Thoracic aorta (tissue), 2 donors: ENCODE data around the gene TTC39B. TPM values are rescaled to one million over a fixed set of nuclear protein-coding genes. Genes with fewer than 3 reads are reported as not detected.

Experiments
- ATAC-seq: fragments of 150-250 bp; one replicate; pipeline ENCODE4 v1.8.0; 2017; ENCODE audit warnings: low read depth; ENCODE audit not compliant: insufficient number of reproducible peaks, low FRiP score
- DNase-seq: peaks from one replicate; pipeline ENCODE4 v3.0.0-alpha.2; 2020; ENCODE audit warnings: low spot score
- H3K27ac ChIP-seq, 2 donors: fragments of 200-600 bp; sonication (generic); 1 replicate in 1 of 2; 2 replicates in 1 of 2; pipeline ENCODE4 v1.5.1; 2016; ENCODE audit warnings: mild to moderate bottlenecking in 2 of 2, moderate library complexity in 2 of 2
- H3K27me3 ChIP-seq: fragments of 200-600 bp; sonication (generic); replicated peaks from 2 replicates; pipeline ENCODE4 v1.6.0; 2016; ENCODE audit warnings: mild to moderate bottlenecking; ENCODE audit not compliant: insufficient read depth
- H3K36me3 ChIP-seq: fragments of 200-600 bp; sonication (generic); one replicate; pipeline ENCODE4 v1.5.1; 2016
- H3K4me1 ChIP-seq, 2 donors: fragments of 200-600 bp; sonication (generic); 1 replicate in 1 of 2; 2 replicates in 1 of 2; pipeline versions ENCODE4 v1.5.1 to v1.6.0; 2016; ENCODE audit warnings: low read depth in 2 of 2, mild to moderate bottlenecking in 1 of 2; ENCODE audit not compliant: control insufficient read depth in 1 of 2
- H3K4me3 ChIP-seq: fragments of 200-600 bp; sonication (generic); 2 replicates; pipeline ENCODE4 v1.5.1; 2016; ENCODE audit warnings: mild to moderate bottlenecking
- H3K9me3 ChIP-seq: fragments of 200-600 bp; sonication (generic); 2 replicates; pipeline ENCODE4 v1.5.1; 2016
- CTCF ChIP-seq: fragments of 200-600 bp; sonication (generic); IDR thresholded peaks from one replicate; pipeline ENCODE4 v1.5.1; 2019; ENCODE audit warnings: antibody characterized with exemption
- total RNA-seq, 2 donors: library from RNA; depleted of rRNA; stranded (reverse); fragments of >200 nt; gene quantifications; one replicate each; pipeline versions ENCODE4 v1.1.0 to v1.2.3, GENCODE V29; 2016

TTC39B gene
- total RNA-seq, 2 donors from 2014 or later: 24.2 to 46.7 TPM

- no peak for TF ChIP-seq CTCF
- no peaks in the 10 kb centered on the region for H3K9me3 ChIP-seq
Measured at GRCh38 chr9:15154677-15155076, 152.3 kb downstream of the TTC39B start.

GRCh38 chr9:15153961-15154360 is 153.1 kb downstream of the TTC39B start:
- Histone ChIP-seq H3K9me3 (no peaks in the 10 kb centered on the region), H3K36me3 (no peaks in the 10 kb centered on the region), H3K4me3 (no peak overlapping the region), H3K4me1 (peaks cover 46 to 86% of the 10 kb centered on the region in 2 donors), H3K27me3 (no peaks in the 10 kb centered on the region), H3K27ac (peak overlapping the region; percentile 87 to 90)
- no peak for ATAC-seq
- no peak for DNase-seq
- TF ChIP-seq CTCF: no peak

More at GRCh38 chr9:15154677-15155076, 152.3 kb downstream of the TTC39B start:
- ATAC-seq (no peak), DNase-seq (no peak)
- Histone ChIP-seq H3K4me1 (peaks cover 46 to 83% of the 10 kb centered on the region in 2 donors), H3K4me3 (no peak overlapping the region), H3K27me3 (no peaks in the 10 kb centered on the region), H3K27ac (peak overlapping the region; percentile 87 to 90), H3K36me3 (no peaks in the 10 kb centered on the region)

GRCh38 chr9:15150939-15151338 is 156.1 kb downstream of the TTC39B start:
- H3K36me3 ChIP-seq: no peaks in the 10 kb centered on the region
- no peak for DNase-seq
- no peak for TF ChIP-seq CTCF
- ATAC-seq: no peak
- peak overlapping the region in 1 of 2 donors; percentile 87 for H3K27ac ChIP-seq
- H3K9me3 ChIP-seq: no peaks in the 10 kb centered on the region
- no peaks in the 10 kb centered on the region for H3K27me3 ChIP-seq
- H3K4me3 ChIP-seq: no peak overlapping the region
- H3K4me1 ChIP-seq: peaks cover 27 to 67% of the 10 kb centered on the region in 2 donors

- TF ChIP-seq CTCF: no peak
- Histone ChIP-seq H3K36me3 (no peaks in the 10 kb centered on the region), H3K9me3 (no peaks in the 10 kb centered on the region), H3K27ac (peak overlapping the region in 1 of 2 donors; percentile 11), H3K4me1 (peaks cover 19 to 56% of the 10 kb centered on the region in 2 donors), H3K4me3 (no peak overlapping the region), H3K27me3 (no peaks in the 10 kb centered on the region)
- DNase-seq: no peak
- no peak for ATAC-seq
Measured at GRCh38 chr9:15149450-15149849, 157.6 kb downstream of the TTC39B start.

GRCh38 chr9:15146268-15146700 is 160.7 kb downstream of the TTC39B start:
- no peak for ATAC-seq
- H3K4me3 ChIP-seq: no peak overlapping the region
- DNase-seq: no peak
- H3K27ac ChIP-seq: no peak overlapping the region
- H3K9me3 ChIP-seq: no peaks in the 10 kb centered on the region
- no peaks in the 10 kb centered on the region for H3K36me3 ChIP-seq
- TF ChIP-seq CTCF: no peak
- no peaks in the 10 kb centered on the region for H3K27me3 ChIP-seq
- peaks cover 7 to 25% of the 10 kb centered on the region in 2 donors for H3K4me1 ChIP-seq
